GM23248 (cell line): ENCODE measurements around the gene PRKCA.

Experiments used
- EZH2 ChIP-seq: fragments of 200-600 bp; sonication (generic); IDR thresholded peaks from 2 replicates; pipeline ENCODE4 v1.6.1; 2018; ENCODE audit warnings: antibody characterized with exemption, mild to moderate bottlenecking; ENCODE audit not compliant: insufficient read depth, poor library complexity, severe bottlenecking
- EZH2phosphoT487 ChIP-seq: fragments of 200-600 bp; sonication (generic); IDR thresholded peaks from 2 replicates; pipeline ENCODE4 v1.6.1; 2018; ENCODE audit warnings: antibody characterized with exemption, moderate library complexity, mild to moderate bottlenecking, low read depth; ENCODE audit not compliant: insufficient read depth

DNA sequence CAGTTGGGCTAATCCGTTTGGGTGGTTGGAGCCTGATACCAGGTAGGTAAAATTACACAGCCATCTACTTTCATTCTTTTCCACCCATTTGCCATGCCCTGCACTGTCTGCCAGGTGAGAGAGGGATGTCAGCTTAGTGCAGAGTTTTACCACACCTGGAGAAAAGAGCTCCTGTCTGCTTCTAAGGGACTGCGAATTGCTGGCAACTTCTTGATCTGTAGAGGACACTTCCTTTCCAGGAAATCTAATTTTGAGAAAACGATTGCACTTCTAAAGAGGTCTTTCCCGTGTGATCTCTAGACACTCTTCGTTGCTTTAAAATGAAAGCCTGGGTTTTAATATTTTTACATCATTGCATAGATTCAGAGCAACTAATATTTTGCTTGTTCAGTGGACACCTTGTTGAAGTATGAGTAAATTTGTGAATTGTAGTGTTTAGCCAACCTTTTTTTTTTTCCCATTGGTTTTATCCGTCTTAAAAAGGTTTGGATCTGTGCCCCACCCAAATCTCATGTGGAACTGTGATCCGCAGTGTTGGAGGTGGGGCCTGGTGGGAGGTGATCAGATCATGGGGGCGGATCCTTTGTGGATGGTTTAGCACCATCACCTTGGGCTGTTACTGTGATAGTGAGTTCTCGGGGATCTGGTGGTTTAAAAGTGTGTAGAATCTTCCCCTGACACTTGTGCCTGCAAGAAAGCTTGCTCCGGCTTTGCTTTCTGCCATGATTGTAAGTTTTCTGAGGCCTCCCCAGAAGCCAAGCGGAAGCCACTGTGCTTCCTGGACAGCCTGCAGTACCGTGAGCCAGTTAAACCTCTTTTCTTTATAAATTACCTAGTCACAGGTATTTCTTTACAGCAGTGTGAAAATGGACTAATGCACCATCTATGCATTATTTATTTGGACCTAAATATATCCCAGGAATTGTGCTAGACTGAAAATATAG, 104.6 kb downstream of the PRKCA start:
- no peak for TF ChIP-seq EZH2phosphoT487
- no peak for TF ChIP-seq EZH2
